Epithelial cell of prostate (primary cell): ENCODE measurements around the gene DNAH3.
"Not testable (repeated sequence)": the region's sequence is repeated elsewhere in the genome, so short reads cannot be mapped to it uniquely, and the experiment has no call there.

ENCODE experiments used
- DNase-seq: peaks from one replicate; pipeline ENCODE4 v3.0.0-alpha.2; 2011; ENCODE audit warnings: low read depth, low spot score
- H3K27ac ChIP-seq: fragments of 450-650 bp; 2 replicates; pipeline ENCODE4 v1.5.1; 2017; ENCODE audit warnings: mild to moderate bottlenecking

DNAH3 gene

GRCh38 chr16:21033704-21034103, 116.9 kb downstream of the DNAH3 start:
- DNase-seq = no peak
- no peak overlapping the region for H3K27ac ChIP-seq

- H3K27ac ChIP-seq = no peak overlapping the region
- no peak for DNase-seq
These were observed 117.4 kb downstream of the DNAH3 start for GRCh38 chr16:21033264-21033663.

- no peak overlapping the region for H3K27ac ChIP-seq
- DNase-seq = no peak
These were observed 121.9 kb downstream of the DNAH3 start for GRCh38 chr16:21028728-21029127.

GRCh38 chr16:21026846-21027245, 123.8 kb downstream of the DNAH3 start:
- DNase-seq = no peak

GRCh38 chr16:21023509-21024202, 127.0 kb downstream of the DNAH3 start:
- no peak for DNase-seq
- no peak overlapping the region for H3K27ac ChIP-seq

More at GRCh38 chr16:21026846-21027245, 123.8 kb downstream of the DNAH3 start:
- H3K27ac ChIP-seq = no peak overlapping the region

GRCh38 chr16:21021316-21021715, 129.3 kb downstream of the DNAH3 start:
- no peak overlapping the region for H3K27ac ChIP-seq
- DNase-seq = no peak

- DNase-seq = no peak
- H3K27ac ChIP-seq = no peak overlapping the region
These were observed 140.8 kb downstream of the DNAH3 start for GRCh38 chr16:21009815-21010214.

- H3K27ac ChIP-seq = no peak overlapping the region
- DNase-seq = no peak
These were observed 145.6 kb downstream of the DNAH3 start for GRCh38 chr16:21005008-21005407.

GRCh38 chr16:21001262-21001661, 149.4 kb downstream of the DNAH3 start:
- DNase-seq = no peak
- no peak overlapping the region for H3K27ac ChIP-seq

- H3K27ac ChIP-seq = no peak overlapping the region
- no peak for DNase-seq
These were observed 153.5 kb downstream of the DNAH3 start for GRCh38 chr16:20997147-20997546.

GRCh38 chr16:20995711-20996110, 154.9 kb downstream of the DNAH3 start:
- DNase-seq = no peak
- no peak overlapping the region for H3K27ac ChIP-seq

- not testable (repeated sequence) for DNase-seq, H3K27ac ChIP-seq
These were observed 161.1 kb downstream of the DNAH3 start for GRCh38 chr16:20989496-20990070.

GRCh38 chr16:20987049-20987448, 163.6 kb downstream of the DNAH3 start:
- DNase-seq = no peak
- no peak overlapping the region for H3K27ac ChIP-seq

- H3K27ac ChIP-seq = no peak overlapping the region
- DNase-seq = no peak
These were observed 166.6 kb downstream of the DNAH3 start for GRCh38 chr16:20984019-20984418.

- no peak for DNase-seq
- H3K27ac ChIP-seq = no peak overlapping the region
These were observed 174.1 kb downstream of the DNAH3 start for GRCh38 chr16:20976576-20976975.

- DNase-seq = not testable (repeated sequence)
- peak overlapping the region; percentile 64 for H3K27ac ChIP-seq
These were observed 177.4 kb downstream of the DNAH3 start for GRCh38 chr16:20973201-20973600.

- H3K27ac ChIP-seq = peak overlapping the region; percentile 64
- peak; percentile 72 for DNase-seq
These were observed 179.2 kb downstream of the DNAH3 start for GRCh38 chr16:20971401-20971800.

GRCh38 chr16:20969386-20969785, 181.3 kb downstream of the DNAH3 start:
- peak overlapping the region; percentile 64 for H3K27ac ChIP-seq
- DNase-seq = peak; percentile 39

- DNase-seq = no peak
- H3K27ac ChIP-seq = peak overlapping the region; percentile 64
These were observed 181.9 kb downstream of the DNAH3 start for GRCh38 chr16:20968765-20969164.

GRCh38 chr16:20960899-20961298, 189.7 kb downstream of the DNAH3 start:
- no peak for DNase-seq
- H3K27ac ChIP-seq = no peak overlapping the region

- DNase-seq = no peak
- no peak overlapping the region for H3K27ac ChIP-seq
These were observed 193.5 kb downstream of the DNAH3 start for GRCh38 chr16:20957153-20957552.

GRCh38 chr16:20956319-20956718, 194.3 kb downstream of the DNAH3 start:
- DNase-seq = no peak
- no peak overlapping the region for H3K27ac ChIP-seq
